Cardiac muscle cell (in vitro differentiated cells and primary cell): Measurements from ENCODE around the gene NR5A1. TPM values are rescaled to one million over a fixed set of nuclear protein-coding genes. Genes with fewer than 3 reads are reported as not detected.

Experiments
- DNase-seq, 2 donors: peaks; one replicate each; pipeline versions ENCODE4 v3.0.0 to v3.0.0-alpha.2; 2010 to 2017; ENCODE audit warnings: low read depth in 1 of 2, low spot score in 1 of 2
- H3K27ac ChIP-seq: fragments of 200-600 bp; sonication (generic); 2 replicates; pipeline ENCODE4 v1.5.1; 2016
- H3K27me3 ChIP-seq: fragments of 200-600 bp; sonication (generic); 2 replicates; pipeline ENCODE4 v1.6.0; 2016; ENCODE audit warnings: control low read depth
- H3K36me3 ChIP-seq: fragments of 200-600 bp; sonication (generic); 2 replicates; pipeline ENCODE4 v1.5.1; 2016; ENCODE audit warnings: control low read depth
- H3K4me1 ChIP-seq: fragments of 200-600 bp; sonication (generic); 2 replicates; pipeline ENCODE4 v1.8.1; 2017; ENCODE audit warnings: low read depth, mild to moderate bottlenecking, mixed run types
- H3K4me3 ChIP-seq: fragments of 200-600 bp; sonication (generic); 2 replicates; pipeline ENCODE4 v1.5.1; 2016; ENCODE audit warnings: mild to moderate bottlenecking
- H3K9me3 ChIP-seq: fragments of 200-600 bp; sonication (generic); 2 replicates; pipeline ENCODE4 v1.5.1; 2017; ENCODE audit warnings: low read depth, mild to moderate bottlenecking, control low read depth
- polyA plus RNA-seq: library from polyadenylated mRNA; unstranded; fragments of >200 nt; fragmentation: Nextera tagmentation; extraction: Ambion mirVana; gene quantifications from 2 replicates; pipeline ENCODE4 v1.2.1, GENCODE V29; 2016
- total RNA-seq: library from RNA; depleted of rRNA; stranded (reverse); fragments of >200 nt; gene quantifications from 2 replicates; pipeline ENCODE4 v1.2.3, GENCODE V29; 2016
- TF ChIP-seq, protein P1 (sequence below): IDR thresholded peaks from 2 replicates; pipeline ENCODE4 v1.5.1; 2012; ENCODE audit warnings: low read depth, mild to moderate bottlenecking, low read length

NR5A1 gene
- total and polyA plus RNA-seq, 2 experiments from 2014 or later = 0.12 TPM; not detected in 1

GRCh38 chr9:124532897-124533296 is 25.7 kb upstream of the NR5A1 start:
- H3K27me3 ChIP-seq = no peaks in the 10 kb centered on the region
- H3K9me3 ChIP-seq = no peaks in the 10 kb centered on the region
- H3K36me3 ChIP-seq = peaks cover 14% of the 10 kb centered on the region
- H3K4me3 ChIP-seq = no peak overlapping the region
- TF ChIP-seq, protein P1, sequence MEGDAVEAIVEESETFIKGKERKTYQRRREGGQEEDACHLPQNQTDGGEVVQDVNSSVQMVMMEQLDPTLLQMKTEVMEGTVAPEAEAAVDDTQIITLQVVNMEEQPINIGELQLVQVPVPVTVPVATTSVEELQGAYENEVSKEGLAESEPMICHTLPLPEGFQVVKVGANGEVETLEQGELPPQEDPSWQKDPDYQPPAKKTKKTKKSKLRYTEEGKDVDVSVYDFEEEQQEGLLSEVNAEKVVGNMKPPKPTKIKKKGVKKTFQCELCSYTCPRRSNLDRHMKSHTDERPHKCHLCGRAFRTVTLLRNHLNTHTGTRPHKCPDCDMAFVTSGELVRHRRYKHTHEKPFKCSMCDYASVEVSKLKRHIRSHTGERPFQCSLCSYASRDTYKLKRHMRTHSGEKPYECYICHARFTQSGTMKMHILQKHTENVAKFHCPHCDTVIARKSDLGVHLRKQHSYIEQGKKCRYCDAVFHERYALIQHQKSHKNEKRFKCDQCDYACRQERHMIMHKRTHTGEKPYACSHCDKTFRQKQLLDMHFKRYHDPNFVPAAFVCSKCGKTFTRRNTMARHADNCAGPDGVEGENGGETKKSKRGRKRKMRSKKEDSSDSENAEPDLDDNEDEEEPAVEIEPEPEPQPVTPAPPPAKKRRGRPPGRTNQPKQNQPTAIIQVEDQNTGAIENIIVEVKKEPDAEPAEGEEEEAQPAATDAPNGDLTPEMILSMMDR = no peak
- no peak for DNase-seq
- H3K4me1 ChIP-seq = no peaks in the 10 kb centered on the region
- H3K27ac ChIP-seq = no peak overlapping the region

DNA sequence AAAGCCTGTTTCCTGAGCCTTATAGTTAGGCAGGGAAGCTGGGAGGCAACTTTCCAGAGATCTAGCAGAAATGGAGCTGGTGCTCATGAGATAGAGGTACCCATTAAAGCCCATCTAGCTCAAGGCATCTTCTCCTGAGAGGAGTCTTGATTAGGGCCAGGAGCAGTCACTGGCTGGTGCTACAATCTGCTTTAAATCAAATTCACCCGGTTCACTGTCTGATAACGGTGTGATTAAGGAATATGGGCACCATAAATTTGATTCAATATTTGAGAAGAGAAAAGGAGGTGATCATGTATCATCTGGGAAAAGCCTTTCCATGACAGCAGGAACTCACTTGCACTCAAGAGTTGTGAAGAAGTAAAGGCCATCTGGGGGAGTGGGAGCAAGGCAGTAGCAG is 23.9 kb upstream of the NR5A1 start:
- no peaks in the 10 kb centered on the region for H3K27me3 ChIP-seq
- H3K27ac ChIP-seq = no peak overlapping the region
- H3K4me1 ChIP-seq = no peaks in the 10 kb centered on the region
- no peaks in the 10 kb centered on the region for H3K9me3 ChIP-seq
- H3K4me3 ChIP-seq = no peak overlapping the region
- peaks cover 19% of the 10 kb centered on the region for H3K36me3 ChIP-seq
- TF ChIP-seq, protein P1 = no peak
- no peak for DNase-seq

DNA sequence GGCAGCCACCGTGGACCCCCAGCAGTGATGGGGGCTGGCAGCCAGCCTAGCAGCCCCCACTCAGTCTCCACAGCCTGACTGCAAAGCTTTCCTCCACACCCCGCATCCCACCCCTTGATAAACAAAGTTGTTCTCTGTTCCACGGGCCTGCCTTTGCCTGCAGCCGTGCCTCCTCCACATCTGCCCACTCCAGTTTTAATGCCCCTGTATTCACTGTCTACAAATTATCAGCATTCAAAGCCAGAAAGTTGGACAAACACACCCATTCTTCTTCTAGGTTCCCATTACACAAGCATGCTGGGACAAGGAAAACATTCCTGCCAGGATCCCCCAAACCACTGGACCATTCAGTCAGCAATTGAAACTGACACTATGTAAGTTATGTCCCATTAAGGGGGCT is 23.0 kb upstream of the NR5A1 start:
- Histone ChIP-seq H3K9me3 (no peaks in the 10 kb centered on the region), H3K4me1 (no peaks in the 10 kb centered on the region), H3K27ac (no peak overlapping the region), H3K4me3 (no peak overlapping the region), H3K27me3 (no peaks in the 10 kb centered on the region), H3K36me3 (peaks cover 15% of the 10 kb centered on the region)
- DNase-seq = no peak
- TF ChIP-seq, protein P1 = no peak

- H3K4me1 ChIP-seq = no peaks in the 10 kb centered on the region
- H3K4me3 ChIP-seq = no peak overlapping the region
- no peaks in the 10 kb centered on the region for H3K27me3 ChIP-seq
- TF ChIP-seq, protein P1 = no peak
- H3K36me3 ChIP-seq = peaks cover 11% of the 10 kb centered on the region
- H3K9me3 ChIP-seq = no peaks in the 10 kb centered on the region
- no peak for DNase-seq
- no peak overlapping the region for H3K27ac ChIP-seq
Measured at GRCh38 chr9:124527781-124528180, 20.6 kb upstream of the NR5A1 start.

GRCh38 chr9:124526174-124526573 is 19.0 kb upstream of the NR5A1 start:
- TF ChIP-seq, protein P1 = no peak
- Histone ChIP-seq H3K36me3 (peaks cover 11% of the 10 kb centered on the region), H3K27me3 (no peaks in the 10 kb centered on the region), H3K9me3 (no peaks in the 10 kb centered on the region), H3K27ac (no peak overlapping the region), H3K4me3 (no peak overlapping the region), H3K4me1 (no peaks in the 10 kb centered on the region)
- no peak for DNase-seq
